Suppressor macrophage (primary cell): ENCODE measurements around the gene BYSL.
A peak's percentile ranks its signal among the peaks of the same experiment; 100 is the strongest.

Experiments
- DNase-seq, 4 experiments: peaks; one replicate each; pipeline ENCODE4 v3.0.0-alpha.2; 2020 to 2022

The BYSL gene

DNA sequence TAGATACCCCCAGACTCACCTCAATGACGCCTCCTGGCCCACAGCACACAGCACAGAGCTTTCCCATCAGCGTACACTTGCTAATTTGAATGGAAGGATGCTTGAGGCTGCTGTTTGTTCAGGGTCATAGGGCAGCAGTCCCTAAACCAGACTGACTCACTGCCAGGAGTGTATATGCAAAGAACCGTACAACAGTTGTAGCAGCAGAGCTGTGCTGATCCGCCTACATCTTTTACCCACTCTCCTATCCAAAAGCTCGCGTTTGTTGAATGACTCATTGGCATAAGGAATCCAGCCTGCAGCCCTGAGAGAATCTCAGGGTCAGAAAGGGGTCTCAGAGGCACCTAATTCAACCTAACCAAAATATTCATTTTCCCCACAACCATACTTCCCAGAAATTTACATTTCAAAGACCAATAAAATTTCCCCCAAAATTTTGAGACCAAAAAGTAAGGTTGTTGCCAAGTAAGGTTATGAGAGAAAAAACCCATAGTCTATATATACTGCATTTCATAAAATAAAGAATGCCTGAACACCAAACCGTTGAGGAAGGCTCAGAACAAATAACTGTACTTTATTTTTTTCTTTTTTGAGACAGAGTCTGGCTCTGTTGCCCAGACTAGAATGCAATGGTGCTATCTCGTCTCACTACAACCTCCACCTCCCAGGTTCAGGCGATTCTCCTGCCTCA is 55.6 kb downstream of the BYSL start:
- peak; percentile 55 to 88 (median 78) for DNase-seq
